Measurements from ENCODE around the gene RBKS. TPM values are rescaled to one million over a fixed set of nuclear protein-coding genes. Genes with fewer than 3 reads are reported as not detected.
A peak's percentile ranks its signal among the peaks of the same experiment; 100 is the strongest.

RBKS gene
- total and polyA plus RNA-seq, 2 of the 13 experiments (the other 11 are each of a cell fraction or from before 2014, with no cell fraction given): 7.7 to 8.3 TPM

GRCh38 chr2:27771548-27772335 is 118.4 kb downstream of the RBKS start, which contains the start of gene MRPL33 (continued):
- TF ChIP-seq SRSF9 (IDR thresholded peaks at IDR 0.05; ENCODE audit: borderline replicate concordance, insufficient read depth, low read depth, low read length, poor library complexity, severe bottlenecking): no peak
- 0 out of 2 replicates have a peak, but pooled peaks have one; percentile 45 for TF ChIP-seq ZHX1 (CRISPR knock-in tag; IDR thresholded peaks at IDR 0.05; ENCODE audit: low read depth)
- peak; percentile 99 for TF ChIP-seq PHF8 (CRISPR knock-in tag; IDR thresholded peaks at IDR 0.05)
- peak; percentile 94 for TF ChIP-seq ZBTB25 (CRISPR knock-in tag; IDR thresholded peaks at IDR 0.05)
- TF ChIP-seq MLX (CRISPR knock-in tag; IDR thresholded peaks at IDR 0.05): 0 out of 2 replicates have a peak, but pooled peaks have one; percentile 68
- TF ChIP-seq MEF2D (CRISPR knock-in tag; IDR thresholded peaks at IDR 0.05): peak; percentile 42; the same call in 1 of the 2 replicates
- TF ChIP-seq FOXO4 (CRISPR knock-in tag; conservative IDR thresholded peaks at IDR 0.05): peak; percentile 96; the same call in 1 of the 2 replicates
- TF ChIP-seq ATF3 (CRISPR knock-in tag; IDR thresholded peaks at IDR 0.05): 0 out of 2 replicates have a peak, but pooled peaks have one; percentile 22
- no peak for TF ChIP-seq E2F5 (CRISPR knock-in tag; conservative IDR thresholded peaks at IDR 0.05)
- peak; percentile 96 for TF ChIP-seq TARDBP (CRISPR knock-in tag; IDR thresholded peaks at IDR 0.05)
- TF ChIP-seq NR0B2 (CRISPR knock-in tag; IDR thresholded peaks at IDR 0.05): 0 out of 2 replicates have a peak, but pooled peaks have one; percentile 50
- TF ChIP-seq ZNF280D (CRISPR knock-in tag; IDR thresholded peaks at IDR 0.05): peak; percentile 59; the same call in 1 of the 2 replicates
- peak; percentile 91 for TF ChIP-seq ZNF510 (CRISPR knock-in tag; IDR thresholded peaks at IDR 0.05; ENCODE audit: low read depth)
- peak; percentile 61; the same call in 1 of the 2 replicates for TF ChIP-seq HES4 (CRISPR knock-in tag; IDR thresholded peaks at IDR 0.05; ENCODE audit: borderline replicate concordance)

Data from HepG2 (cell line).